Measurements from ENCODE around the gene UBTD1.
"Not testable (repeated sequence)": the region's sequence is repeated elsewhere in the genome, so short reads cannot be mapped to it uniquely, and the experiment has no call there.

UBTD1 gene

GRCh38 chr10:97551271-97551670 is 52.5 kb downstream of the UBTD1 start:
- H3K4me3 ChIP-seq (ENCODE audit: low read length) = no peak overlapping the region
- TF ChIP-seq CTCF (conservative IDR thresholded peaks at IDR 0.05; ENCODE audit: low read depth, low read length) = no peak
- no peak for DNase-seq (ENCODE audit: low read depth)

GRCh38 chr10:97553575-97554031 is 54.9 kb downstream of the UBTD1 start:
- no peak overlapping the region for H3K4me3 ChIP-seq (ENCODE audit: low read length)
- peak; percentile 95 for TF ChIP-seq CTCF (conservative IDR thresholded peaks at IDR 0.05; ENCODE audit: low read depth, low read length)
- DNase-seq (ENCODE audit: low read depth) = no peak

GRCh38 chr10:97554336-97554735 is 55.6 kb downstream of the UBTD1 start:
- DNase-seq (ENCODE audit: low read depth); H3K4me3 ChIP-seq (ENCODE audit: low read length): not testable (repeated sequence)

GRCh38 chr10:97555541-97555940 is 56.8 kb downstream of the UBTD1 start:
- not testable (repeated sequence) for DNase-seq (ENCODE audit: low read depth); H3K4me3 ChIP-seq (ENCODE audit: low read length)

- DNase-seq (ENCODE audit: low read depth); H3K4me3 ChIP-seq (ENCODE audit: low read length): not testable (repeated sequence)
Observed at GRCh38 chr10:97560731-97561381, 62.1 kb downstream of the UBTD1 start.

- DNase-seq (ENCODE audit: low read depth); H3K4me3 ChIP-seq (ENCODE audit: low read length): not testable (repeated sequence)
Observed at GRCh38 chr10:97561386-97562077, 62.8 kb downstream of the UBTD1 start.

- not testable (repeated sequence) for DNase-seq (ENCODE audit: low read depth); H3K4me3 ChIP-seq (ENCODE audit: low read length)
Observed at GRCh38 chr10:97562329-97562728, 63.6 kb downstream of the UBTD1 start.

GRCh38 chr10:97563337-97563736 is 64.6 kb downstream of the UBTD1 start:
- DNase-seq (ENCODE audit: low read depth) = no peak
- H3K4me3 ChIP-seq (ENCODE audit: low read length) = no peak overlapping the region
- no peak for TF ChIP-seq CTCF (conservative IDR thresholded peaks at IDR 0.05; ENCODE audit: low read depth, low read length)

GRCh38 chr10:97564776-97565175 is 66.1 kb downstream of the UBTD1 start:
- no peak overlapping the region for H3K4me3 ChIP-seq (ENCODE audit: low read length)
- TF ChIP-seq CTCF (conservative IDR thresholded peaks at IDR 0.05; ENCODE audit: low read depth, low read length) = no peak
- DNase-seq (ENCODE audit: low read depth) = no peak

Data from retinal pigment epithelial cell (primary cell).